GM19240 (cell line): ENCODE data around the gene METAP2.
"Not testable (repeated sequence)": the region's sequence is repeated elsewhere in the genome, so short reads cannot be mapped to it uniquely, and the experiment has no call there.

Experiments
- DNase-seq: peaks from one replicate; pipeline ENCODE4 v3.0.0; 2011; ENCODE audit warnings: low spot score; ENCODE audit not compliant: insufficient read length

Gene METAP2

GRCh38 chr12:95462551-95462950, 11.4 kb upstream of the METAP2 start:
- DNase-seq = no peak

GRCh38 chr12:95463050-95463449, 10.9 kb upstream of the METAP2 start:
- DNase-seq = no peak

GRCh38 chr12:95463776-95464175, 10.2 kb upstream of the METAP2 start:
- not testable (repeated sequence) for DNase-seq

- no peak for DNase-seq
These were observed 8.7 kb upstream of the METAP2 start for GRCh38 chr12:95465275-95465674.

DNA sequence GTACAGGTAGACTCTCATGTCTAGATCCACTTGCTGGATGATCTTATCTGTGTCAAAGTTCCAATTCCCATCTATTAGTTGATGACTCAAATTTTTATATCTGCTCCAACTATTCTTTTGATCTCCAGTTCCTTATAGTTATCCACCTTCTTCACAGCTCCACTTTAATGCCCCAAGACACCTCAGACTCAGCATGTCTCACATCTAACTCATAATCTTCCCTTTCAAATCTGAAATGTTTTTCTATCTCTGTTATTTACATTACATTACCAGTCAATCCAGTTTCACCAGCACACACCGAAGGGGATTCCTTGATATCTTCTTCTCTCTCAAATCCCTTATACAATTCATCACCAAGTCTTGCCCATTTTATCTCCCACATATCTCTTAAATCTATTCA, 3.7 kb upstream of the METAP2 start:
- DNase-seq = no peak

- no peak for DNase-seq
These were observed 595 bp upstream of the METAP2 start for GRCh38 chr12:95473231-95473883.

- DNase-seq = no peak
These were observed 657 bp downstream of the METAP2 start for GRCh38 chr12:95474660-95474958.

DNA sequence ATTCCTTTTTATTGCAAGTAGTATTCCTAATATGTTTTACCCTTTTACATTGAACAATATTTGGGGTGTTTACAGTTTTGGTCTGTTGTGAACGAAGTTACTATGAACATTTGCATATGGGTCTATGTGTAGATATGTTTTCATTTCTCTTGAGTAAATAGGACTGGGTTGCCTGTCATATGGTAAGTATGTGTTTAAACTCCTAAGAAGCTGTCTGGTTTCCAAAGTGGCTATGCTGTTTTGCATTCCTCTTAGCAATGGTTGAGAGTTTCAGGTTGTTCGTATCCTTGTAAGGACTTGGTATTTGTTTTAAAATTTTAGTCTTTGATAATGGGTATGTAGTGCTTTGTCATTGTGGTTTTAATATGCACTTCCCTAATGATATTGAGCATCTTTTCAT, 6.3 kb downstream of the METAP2 start:
- DNase-seq = no peak

- DNase-seq = no peak
These were observed 7.1 kb downstream of the METAP2 start for GRCh38 chr12:95481072-95481471.

DNA sequence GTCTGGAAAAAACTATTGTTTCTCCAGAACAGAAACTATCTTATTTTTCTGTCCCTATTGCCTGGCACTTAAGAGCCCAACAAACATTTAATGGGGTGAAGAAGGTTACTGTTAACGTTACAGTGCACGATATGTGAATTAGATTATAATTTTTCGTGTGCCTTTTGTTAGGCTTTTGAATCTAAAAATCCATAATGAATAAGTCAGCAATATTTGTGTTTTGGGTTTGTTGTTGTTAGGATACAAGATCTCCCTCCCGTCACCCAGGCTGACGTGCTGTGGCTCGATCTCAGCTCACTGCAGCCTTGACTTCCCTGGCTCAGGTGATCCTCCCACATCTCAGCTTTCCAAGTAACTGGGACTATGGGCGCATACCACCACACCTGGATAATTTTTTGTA, 7.9 kb downstream of the METAP2 start:
- DNase-seq = no peak

- DNase-seq = not testable (repeated sequence)
These were observed 8.6 kb downstream of the METAP2 start for GRCh38 chr12:95482564-95482963.

- DNase-seq = no peak
These were observed 10.6 kb downstream of the METAP2 start for GRCh38 chr12:95484524-95484923.

GRCh38 chr12:95487024-95487423, 13.1 kb downstream of the METAP2 start:
- DNase-seq = no peak

DNA sequence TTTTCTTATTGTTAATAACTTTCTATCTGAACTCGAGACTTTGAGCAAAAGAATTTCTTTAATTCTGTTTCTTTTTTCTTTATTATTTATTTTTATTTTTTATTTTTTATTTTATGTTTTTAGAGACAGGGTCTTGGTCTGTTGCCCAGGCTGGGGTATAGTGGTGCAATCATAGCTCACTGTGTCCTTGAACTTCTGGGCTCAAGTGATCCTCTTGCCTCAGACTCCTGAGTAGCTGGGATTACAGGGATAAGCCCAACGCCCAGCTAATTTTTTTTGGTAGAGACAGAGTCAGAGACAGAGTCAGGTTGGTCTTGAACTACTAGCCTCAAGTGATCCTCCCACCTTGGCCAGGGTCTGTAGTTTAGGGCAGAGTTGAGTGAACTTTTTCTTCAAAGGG, 18.5 kb downstream of the METAP2 start:
- no peak for DNase-seq

DNA sequence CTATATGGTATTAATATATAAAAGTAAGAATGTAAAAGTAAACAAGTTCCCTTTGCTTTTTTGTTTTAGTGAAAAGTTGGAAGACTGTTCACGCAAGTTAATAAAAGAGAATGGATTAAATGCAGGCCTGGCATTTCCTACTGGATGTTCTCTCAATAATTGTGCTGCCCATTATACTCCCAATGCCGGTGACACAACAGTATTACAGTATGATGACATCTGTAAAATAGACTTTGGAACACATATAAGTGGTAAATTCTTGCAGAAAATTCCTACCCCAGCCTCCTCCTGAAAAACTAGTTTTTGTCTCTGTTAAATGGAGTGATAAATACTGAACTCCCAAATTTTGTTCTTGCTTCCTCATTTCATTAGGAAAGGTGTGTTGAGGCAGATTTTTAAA, 20.9 kb downstream of the METAP2 start:
- DNase-seq = no peak

GRCh38 chr12:95495433-95495832, 21.5 kb downstream of the METAP2 start:
- DNase-seq = no peak

- DNase-seq = no peak
These were observed 23.1 kb downstream of the METAP2 start for GRCh38 chr12:95497031-95497430.

DNA sequence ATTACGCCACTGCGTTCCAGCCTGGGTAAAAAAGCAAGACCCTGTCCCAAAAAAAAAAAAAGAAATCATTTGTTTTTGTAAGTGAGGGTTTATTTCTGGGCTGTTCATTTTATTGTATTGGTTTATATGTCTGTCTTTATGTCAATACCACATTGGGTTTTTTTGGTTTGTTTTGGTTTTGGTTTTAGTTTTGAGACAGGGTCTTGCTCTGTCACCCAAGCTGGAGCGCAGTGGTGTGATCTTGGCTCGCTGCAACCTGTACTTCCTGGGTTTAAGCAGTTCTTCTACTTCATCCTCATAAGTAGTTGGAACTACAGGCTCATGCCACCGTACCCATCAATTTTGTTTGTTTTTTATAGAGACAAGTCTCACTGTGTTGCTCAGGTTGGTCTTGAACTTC, 25.0 kb downstream of the METAP2 start:
- no peak for DNase-seq

DNA sequence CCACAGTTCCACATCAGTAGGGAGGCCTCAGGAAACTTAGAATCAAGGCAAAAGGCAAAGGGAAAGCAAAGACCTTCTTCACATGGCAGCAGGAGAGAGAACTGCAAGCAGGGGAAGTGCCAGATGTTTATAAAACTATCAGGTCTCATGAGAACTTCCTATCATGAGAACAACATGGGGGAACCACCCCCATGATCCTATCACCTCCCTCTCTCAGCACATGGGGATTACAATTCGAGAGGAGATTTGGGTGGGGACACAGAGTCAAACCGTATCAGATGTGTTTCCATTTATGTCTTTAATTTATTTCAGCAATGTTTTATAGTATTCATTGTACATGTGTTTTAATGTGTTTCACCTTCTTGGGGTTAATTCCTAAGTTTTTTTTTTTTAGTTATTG, 25.8 kb downstream of the METAP2 start:
- no peak for DNase-seq

DNA sequence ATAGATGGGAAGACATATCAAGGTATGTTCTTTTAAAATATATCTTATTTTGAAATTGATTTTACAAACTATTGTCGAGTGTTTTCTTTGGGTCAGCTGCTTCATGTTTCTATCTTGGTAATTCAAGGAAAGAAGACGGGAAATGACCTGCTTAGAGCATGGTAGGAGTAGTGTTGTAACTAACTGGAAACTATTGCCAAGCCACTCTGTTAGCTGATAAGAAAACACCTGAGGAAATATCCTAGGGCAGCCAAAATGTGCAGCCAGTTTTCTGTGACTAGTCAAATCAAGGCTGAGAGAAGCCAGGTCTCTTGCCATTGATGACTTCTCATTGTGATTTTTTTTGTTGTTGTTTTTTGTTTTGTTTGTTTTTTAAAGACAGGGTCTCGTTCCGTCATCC, 30.2 kb downstream of the METAP2 start:
- DNase-seq = no peak

- DNase-seq = no peak
These were observed 31.1 kb downstream of the METAP2 start for GRCh38 chr12:95505039-95505438.

GRCh38 chr12:95506707-95507523, 33.0 kb downstream of the METAP2 start:
- DNase-seq = no peak

DNA sequence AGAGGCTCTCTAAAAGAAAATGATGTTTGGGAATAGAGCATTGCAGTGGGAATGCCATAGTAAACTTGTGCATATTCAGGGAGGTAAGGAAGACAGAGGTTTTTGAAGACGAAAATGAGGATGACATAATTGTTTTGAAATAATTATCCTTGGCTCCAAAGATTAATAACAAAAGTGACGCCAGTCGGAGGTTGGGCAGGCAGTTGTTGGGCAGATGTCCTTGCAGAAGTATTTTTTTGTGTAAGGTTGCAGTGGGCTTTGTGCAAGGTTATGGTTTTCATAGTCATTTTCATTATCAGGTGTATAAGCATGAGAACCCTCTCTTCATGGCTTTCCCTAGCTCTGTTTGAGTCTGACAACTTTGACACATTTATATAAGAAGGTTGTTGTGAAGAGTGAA, 35.3 kb downstream of the METAP2 start:
- DNase-seq = no peak
